ENCODE data around the gene MID2. TPM values are rescaled to one million over a fixed set of nuclear protein-coding genes. Genes with fewer than 3 reads are reported as not detected.

The MID2 gene
- polyA plus RNA-seq, 1 donor (not counting 4 experiments of a cell fraction or from before 2014, with no cell fraction given) = 8.9 TPM

GRCh38 chrX:107836958-107837357 lies 11.3 kb downstream of the MID2 start:
- no peaks in the 10 kb centered on the region for H3K4me1 ChIP-seq (ENCODE audit: control insufficient read depth, extremely low read depth, insufficient read depth, low read length)
- no peaks in the 10 kb centered on the region for H3K27me3 ChIP-seq (ENCODE audit: control insufficient read depth, extremely low read depth, insufficient read depth, low read length)
- H3K9me3 ChIP-seq (ENCODE audit: control insufficient read depth, low read depth, low read length) = no peaks in the 10 kb centered on the region
- H3K4me3 ChIP-seq (ENCODE audit: control insufficient read depth in 2 of 3, extremely low read depth in 1 of 3, insufficient read depth in 2 of 3, low read depth in 1 of 3, low read length in 3 of 3) = no peak overlapping the region
- no peak overlapping the region for H3K9ac ChIP-seq (ENCODE audit: control insufficient read depth, extremely low read depth, insufficient read depth, low read length)
- TF ChIP-seq, protein P1, sequence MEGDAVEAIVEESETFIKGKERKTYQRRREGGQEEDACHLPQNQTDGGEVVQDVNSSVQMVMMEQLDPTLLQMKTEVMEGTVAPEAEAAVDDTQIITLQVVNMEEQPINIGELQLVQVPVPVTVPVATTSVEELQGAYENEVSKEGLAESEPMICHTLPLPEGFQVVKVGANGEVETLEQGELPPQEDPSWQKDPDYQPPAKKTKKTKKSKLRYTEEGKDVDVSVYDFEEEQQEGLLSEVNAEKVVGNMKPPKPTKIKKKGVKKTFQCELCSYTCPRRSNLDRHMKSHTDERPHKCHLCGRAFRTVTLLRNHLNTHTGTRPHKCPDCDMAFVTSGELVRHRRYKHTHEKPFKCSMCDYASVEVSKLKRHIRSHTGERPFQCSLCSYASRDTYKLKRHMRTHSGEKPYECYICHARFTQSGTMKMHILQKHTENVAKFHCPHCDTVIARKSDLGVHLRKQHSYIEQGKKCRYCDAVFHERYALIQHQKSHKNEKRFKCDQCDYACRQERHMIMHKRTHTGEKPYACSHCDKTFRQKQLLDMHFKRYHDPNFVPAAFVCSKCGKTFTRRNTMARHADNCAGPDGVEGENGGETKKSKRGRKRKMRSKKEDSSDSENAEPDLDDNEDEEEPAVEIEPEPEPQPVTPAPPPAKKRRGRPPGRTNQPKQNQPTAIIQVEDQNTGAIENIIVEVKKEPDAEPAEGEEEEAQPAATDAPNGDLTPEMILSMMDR (optimal IDR thresholded peaks at IDR 0.05 in 1 of 3, IDR thresholded peaks at IDR 0.05 in 1 of 3, conservative IDR thresholded peaks at IDR 0.05 in 1 of 3; ENCODE audit: extremely low read depth in 1 of 3, insufficient read depth in 2 of 3, low read length in 3 of 3) = no peak
- TF ChIP-seq EZH2 (IDR thresholded peaks at IDR 0.05; ENCODE audit: low read length) = no peak
- dilution Hi-C loops (cut with MboI; ENCODE audit: extremely low pct_ligation_motif_present, low sequenced_read_pairs) = no loop called here
- no peak for FAIRE-seq
- no peaks in the 10 kb centered on the region for H4K20me1 ChIP-seq (ENCODE audit: control insufficient read depth, extremely low read depth, insufficient read depth, low read length)
- no peak overlapping the region for H3K4me2 ChIP-seq (ENCODE audit: control insufficient read depth, extremely low read depth, insufficient read depth, low read depth, low read length)
- no peak overlapping the region for H2AFZ ChIP-seq (ENCODE audit: control insufficient read depth, low read length)
- H3K79me2 ChIP-seq (ENCODE audit: control insufficient read depth, insufficient read depth, low read length) = no peaks in the 10 kb centered on the region
- H3K36me3 ChIP-seq (ENCODE audit: control insufficient read depth in 2 of 2, extremely low read depth in 1 of 2, insufficient read depth in 2 of 2, low read length in 2 of 2) = no peaks in the 10 kb centered on the region
- H3K9me1 ChIP-seq (ENCODE audit: control insufficient read depth, extremely low read depth, insufficient read depth, low read length) = no peaks in the 10 kb centered on the region
- DNase-seq (ENCODE audit: low read depth, low spot score) = no peak
- H3K27ac ChIP-seq (ENCODE audit: control insufficient read depth, insufficient read depth, low read length) = no peak overlapping the region

- Histone ChIP-seq H3K4me2 (ENCODE audit: control insufficient read depth, extremely low read depth, insufficient read depth, low read depth, low read length) (no peak overlapping the region), H3K9ac (ENCODE audit: control insufficient read depth, extremely low read depth, insufficient read depth, low read length) (no peak overlapping the region), H3K27me3 (ENCODE audit: control insufficient read depth, extremely low read depth, insufficient read depth, low read length) (no peaks in the 10 kb centered on the region), H4K20me1 (ENCODE audit: control insufficient read depth, extremely low read depth, insufficient read depth, low read length) (no peaks in the 10 kb centered on the region), H3K4me1 (ENCODE audit: control insufficient read depth, extremely low read depth, insufficient read depth, low read length) (no peaks in the 10 kb centered on the region), H3K9me1 (ENCODE audit: control insufficient read depth, extremely low read depth, insufficient read depth, low read length) (no peaks in the 10 kb centered on the region), H3K36me3 (ENCODE audit: control insufficient read depth in 2 of 2, extremely low read depth in 1 of 2, insufficient read depth in 2 of 2, low read length in 2 of 2) (no peaks in the 10 kb centered on the region), H3K27ac (ENCODE audit: control insufficient read depth, insufficient read depth, low read length) (no peak overlapping the region), H3K4me3 (ENCODE audit: control insufficient read depth in 2 of 3, extremely low read depth in 1 of 3, insufficient read depth in 2 of 3, low read depth in 1 of 3, low read length in 3 of 3) (no peak overlapping the region), H3K79me2 (ENCODE audit: control insufficient read depth, insufficient read depth, low read length) (no peaks in the 10 kb centered on the region), H2AFZ (ENCODE audit: control insufficient read depth, low read length) (no peak overlapping the region), H3K9me3 (ENCODE audit: control insufficient read depth, low read depth, low read length) (no peaks in the 10 kb centered on the region)
- DNase-seq (ENCODE audit: low read depth, low spot score) (no peak), FAIRE-seq (no peak)
- dilution Hi-C loops (cut with MboI; ENCODE audit: extremely low pct_ligation_motif_present, low sequenced_read_pairs) = no loop called here
- TF ChIP-seq EZH2 (IDR thresholded peaks at IDR 0.05; ENCODE audit: low read length) = no peak
- TF ChIP-seq, protein P1 (optimal IDR thresholded peaks at IDR 0.05 in 1 of 3, IDR thresholded peaks at IDR 0.05 in 1 of 3, conservative IDR thresholded peaks at IDR 0.05 in 1 of 3; ENCODE audit: extremely low read depth in 1 of 3, insufficient read depth in 2 of 3, low read length in 3 of 3) = no peak
These were observed 15.3 kb downstream of the MID2 start for GRCh38 chrX:107840971-107841370.

Measured in keratinocyte (primary cell).